ENCODE results near the gene CCDC170. TPM values are rescaled to one million over a fixed set of nuclear protein-coding genes. Genes with fewer than 3 reads are reported as not detected.
"Not testable (repeated sequence)": the region's sequence is repeated elsewhere in the genome, so short reads cannot be mapped to it uniquely, and the experiment has no call there.

The CCDC170 gene
- total RNA-seq, 1 donor from 2014 or later: 4.5 TPM

DNA sequence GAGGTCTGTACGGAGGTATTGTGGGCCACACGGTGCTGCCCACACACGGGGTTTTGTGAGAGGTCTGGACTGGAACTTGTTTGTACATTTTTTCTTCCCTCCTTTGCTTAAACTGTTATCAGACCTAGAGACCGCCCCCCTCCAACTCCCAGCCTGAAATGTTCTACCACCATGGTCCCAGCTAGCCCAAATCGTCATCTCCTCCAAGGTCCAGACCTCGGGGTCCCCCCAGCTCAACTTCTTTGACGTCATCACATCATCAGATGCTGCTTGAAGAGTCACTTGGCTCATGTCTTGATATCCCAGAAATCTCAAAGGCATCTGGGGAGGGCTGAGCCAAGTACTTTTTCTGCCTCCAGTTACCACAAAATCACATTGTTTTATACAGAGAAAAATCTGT, 2.8 kb upstream of the CCDC170 start:
- ATAC-seq (peak; percentile 51), DNase-seq (ENCODE audit: low spot score) (no peak)
- intact Hi-C loops (cut with DNase I): no loop called here

DNA sequence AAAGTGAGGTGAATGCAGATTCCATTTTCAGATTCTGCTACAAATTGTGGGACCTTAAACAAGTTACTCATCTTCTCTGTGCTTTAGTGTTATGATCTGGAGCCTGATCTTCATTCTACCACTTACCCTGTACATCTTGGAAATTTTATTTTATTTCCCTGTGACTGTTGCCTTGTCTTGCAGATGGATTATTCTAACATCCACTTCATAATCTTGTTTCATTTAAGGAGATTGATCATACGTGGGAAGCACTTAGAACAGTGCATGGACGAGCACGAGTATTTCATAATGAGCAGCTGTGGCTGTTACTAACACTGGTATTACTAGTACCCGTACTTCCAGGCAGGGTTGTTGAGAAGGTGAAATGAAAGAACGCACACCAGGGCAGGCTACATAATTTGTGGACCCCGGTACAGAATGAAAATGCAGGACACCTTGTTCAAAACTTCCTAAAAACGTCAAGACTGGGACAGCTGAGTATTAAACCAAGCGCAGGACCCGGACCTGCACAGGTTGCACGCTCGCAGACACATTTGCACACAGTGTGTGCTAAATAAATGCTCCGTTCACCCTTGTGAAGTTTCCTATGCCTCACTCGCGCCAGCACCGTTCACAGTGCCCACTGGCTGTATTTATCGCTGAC, 535 bp upstream of the CCDC170 start:
- DNase-seq (ENCODE audit: low spot score): no peak
- ATAC-seq: peak; percentile 34
- intact Hi-C loops (cut with DNase I): no loop called here

DNA sequence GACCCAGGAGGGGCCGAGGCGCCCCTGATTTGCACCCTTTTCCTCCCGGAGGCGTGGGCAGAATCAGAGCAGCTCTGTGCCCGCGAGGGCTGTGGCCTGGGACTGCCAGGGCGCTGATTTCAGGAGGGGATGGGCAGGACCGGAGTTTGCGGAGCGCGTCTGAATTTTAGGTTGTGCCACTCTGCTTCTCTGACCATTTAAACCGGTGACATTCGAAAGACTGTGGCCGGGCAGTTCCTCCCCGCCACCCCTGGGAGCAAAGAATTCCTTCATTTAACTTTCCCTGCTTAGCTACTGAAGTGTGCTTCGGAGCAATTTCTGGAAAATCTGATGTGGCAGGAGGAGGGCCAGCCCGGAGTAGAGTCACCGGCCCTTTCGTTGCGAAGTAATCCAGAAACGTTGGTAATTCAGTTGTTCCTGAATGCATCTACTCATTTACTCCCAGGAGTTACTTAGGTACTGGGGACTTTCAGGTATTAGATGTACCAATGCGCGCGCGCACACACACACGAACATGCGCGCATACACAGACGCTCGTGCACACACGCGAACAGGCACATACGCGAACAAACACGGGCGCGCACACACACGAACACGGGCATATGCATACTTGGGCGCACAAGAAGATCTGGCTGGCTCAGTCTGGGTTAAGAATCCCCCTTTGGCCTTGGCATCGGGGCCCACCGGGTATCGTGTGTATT, 568 bp downstream of the CCDC170 start:
- intact Hi-C loops (cut with DNase I): no loop called here
- peak; percentile 78 for ATAC-seq
- DNase-seq (ENCODE audit: low spot score): peak; percentile 69

DNA sequence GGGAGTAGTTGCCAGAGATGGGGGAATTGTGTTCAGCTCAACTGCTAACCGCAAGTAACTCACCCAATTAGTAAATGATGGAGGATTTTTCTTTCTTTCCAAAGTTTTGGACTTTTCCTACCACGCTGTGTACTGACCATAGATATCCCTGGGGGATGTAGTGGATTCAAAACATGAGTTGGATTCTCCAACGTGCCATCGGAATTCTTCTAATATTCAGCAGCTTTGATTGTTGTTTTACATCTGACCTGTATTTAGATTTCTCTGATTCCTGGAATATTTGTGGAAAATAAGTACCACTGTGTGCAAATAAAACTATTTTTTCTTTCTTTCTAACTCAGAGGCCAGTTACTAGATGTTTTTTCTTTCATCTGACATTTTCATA, 1.1 kb downstream of the CCDC170 start:
- peak; percentile 12 for ATAC-seq

DNA sequence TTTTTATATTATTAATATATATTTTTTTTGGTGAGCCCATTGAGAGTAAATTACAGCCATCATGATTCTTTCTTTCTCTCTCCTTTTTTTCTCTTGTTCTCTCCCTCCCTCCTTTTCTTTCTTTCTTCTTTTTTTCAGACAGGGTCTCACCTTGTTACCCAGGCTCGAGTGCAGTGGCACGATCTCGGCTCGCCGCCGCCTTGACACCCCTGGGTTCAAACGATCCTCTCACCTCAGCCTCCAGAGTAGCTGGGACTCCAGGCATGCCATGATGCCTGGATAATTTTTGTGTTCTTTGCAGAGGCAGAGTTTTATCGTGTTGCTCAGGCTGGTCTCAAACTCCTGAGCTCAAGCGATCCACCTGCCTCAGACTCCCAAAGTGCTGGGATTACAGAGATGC, 1.6 kb downstream of the CCDC170 start:
- no peak for DNase-seq (ENCODE audit: low spot score)
- ATAC-seq: no peak
- intact Hi-C loops (cut with DNase I): no loop called here

More for the DNA sequence above, 1.1 kb downstream of the CCDC170 start:
- intact Hi-C loops (cut with DNase I): no loop called here
- no peak for DNase-seq (ENCODE audit: low spot score)

DNA sequence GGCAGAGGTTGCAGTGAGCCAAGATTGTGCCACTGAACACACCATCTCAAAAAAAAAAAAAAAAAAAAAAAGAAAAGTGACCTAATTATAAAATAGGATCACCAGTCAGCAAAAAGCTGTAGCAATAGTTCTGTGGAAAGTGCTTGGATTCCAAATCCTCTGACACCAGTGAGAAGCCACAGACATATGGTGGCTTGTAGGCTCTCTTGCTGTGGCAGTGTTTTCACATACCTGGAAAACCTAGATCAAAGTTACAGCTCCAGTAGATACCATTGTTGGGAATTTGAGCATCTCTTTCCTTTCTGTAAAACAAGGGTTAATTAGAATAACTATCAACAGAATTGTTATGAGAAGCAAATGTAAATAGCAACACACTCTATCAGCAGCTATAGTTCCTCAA, 4.1 kb downstream of the CCDC170 start:
- no peak for DNase-seq (ENCODE audit: low spot score)
- no peak for ATAC-seq
- intact Hi-C loops (cut with DNase I): no loop called here

DNA sequence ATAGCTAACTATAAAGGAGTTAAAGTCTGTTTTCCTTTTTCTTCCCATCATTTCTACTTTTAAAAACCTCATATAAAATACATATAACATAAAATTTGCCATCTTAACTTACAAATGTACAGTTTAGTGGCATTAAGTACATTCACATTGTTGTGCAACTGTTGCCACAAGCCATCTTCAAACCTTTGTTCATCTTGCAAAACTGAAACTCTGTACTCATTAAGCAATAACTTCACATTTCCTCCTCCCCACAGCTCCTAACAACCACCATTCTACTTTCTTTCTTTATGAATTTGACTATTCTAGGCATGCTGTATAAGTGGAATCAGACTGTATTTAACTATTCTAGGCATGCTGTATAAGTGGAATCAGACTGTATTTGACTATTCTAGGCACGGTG, 4.5 kb downstream of the CCDC170 start:
- DNase-seq (ENCODE audit: low spot score) (no peak), ATAC-seq (no peak)
- intact Hi-C loops (cut with DNase I): no loop called here

DNA sequence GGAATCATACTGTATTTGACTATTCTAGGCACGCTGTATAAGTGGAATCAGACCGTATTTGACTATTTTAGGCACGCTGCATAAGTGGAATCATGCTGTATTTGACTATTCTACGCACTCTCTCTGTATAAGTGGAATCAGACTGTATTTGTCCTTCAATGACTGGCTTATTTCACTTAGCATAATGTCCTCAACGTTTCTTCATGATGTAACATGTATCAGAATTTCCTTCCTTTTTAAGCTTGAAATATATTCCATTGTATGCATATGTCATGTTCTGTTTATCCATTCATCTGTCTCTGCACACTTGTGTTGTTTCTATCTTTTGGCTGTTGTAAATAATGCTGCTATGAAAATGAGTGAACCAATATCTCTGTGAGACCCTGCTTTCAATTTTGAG, 5.7 kb downstream of the CCDC170 start:
- intact Hi-C loops (cut with DNase I): no loop called here
- DNase-seq (ENCODE audit: low spot score): no peak
- ATAC-seq: no peak

DNA sequence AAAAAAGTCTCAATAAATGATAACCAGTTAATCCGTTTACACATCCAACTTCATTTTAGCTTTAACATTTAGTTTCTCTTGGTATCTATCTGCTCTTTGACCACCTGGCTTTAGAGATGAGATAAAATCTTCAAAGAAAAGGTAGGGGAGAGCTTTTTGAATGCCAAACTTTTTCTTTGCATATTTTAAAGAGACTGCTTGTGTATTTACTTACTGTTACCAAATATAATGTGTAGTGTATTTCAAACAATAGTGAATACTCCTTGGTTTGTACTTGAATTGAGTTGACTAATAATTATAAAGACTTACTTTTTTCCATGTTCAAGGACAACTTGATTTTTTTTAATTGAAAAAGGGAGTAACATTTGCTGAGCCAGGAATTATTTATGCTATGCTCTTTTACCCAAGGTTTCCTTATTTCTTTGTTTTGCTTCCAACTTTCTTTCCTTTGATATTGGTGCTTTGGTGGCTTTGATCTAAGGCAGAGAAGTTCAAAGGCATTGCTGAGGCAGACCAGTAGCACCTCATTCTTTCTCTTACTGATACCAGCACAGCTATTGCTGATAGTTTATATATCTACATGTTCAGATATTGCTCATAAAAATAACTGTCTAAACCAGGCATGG, 7.8 kb downstream of the CCDC170 start:
- intact Hi-C loops (cut with DNase I): no loop called here
- ATAC-seq: no peak
- DNase-seq (ENCODE audit: low spot score): no peak

DNA sequence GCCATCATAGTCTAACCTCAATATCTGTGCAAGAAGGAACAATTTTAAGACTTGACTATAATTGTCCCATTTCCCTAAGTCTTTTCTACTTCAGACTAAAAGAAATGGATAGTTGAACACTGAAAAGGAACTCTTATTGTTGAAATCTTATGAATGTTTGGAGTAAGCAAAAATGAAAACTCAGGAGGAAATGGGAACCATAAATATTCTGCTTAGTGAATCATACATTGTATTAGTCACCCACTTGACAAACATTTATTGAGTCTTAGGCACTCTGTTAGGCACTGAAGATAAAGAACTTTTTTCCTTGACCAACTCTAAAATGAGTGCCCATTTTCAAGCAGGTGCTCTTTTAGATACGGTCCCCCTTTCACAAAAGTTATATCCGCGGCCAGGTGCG, 8.7 kb downstream of the CCDC170 start:
- intact Hi-C loops (cut with DNase I): no loop called here
- DNase-seq (ENCODE audit: low spot score) (no peak), ATAC-seq (no peak)

DNA sequence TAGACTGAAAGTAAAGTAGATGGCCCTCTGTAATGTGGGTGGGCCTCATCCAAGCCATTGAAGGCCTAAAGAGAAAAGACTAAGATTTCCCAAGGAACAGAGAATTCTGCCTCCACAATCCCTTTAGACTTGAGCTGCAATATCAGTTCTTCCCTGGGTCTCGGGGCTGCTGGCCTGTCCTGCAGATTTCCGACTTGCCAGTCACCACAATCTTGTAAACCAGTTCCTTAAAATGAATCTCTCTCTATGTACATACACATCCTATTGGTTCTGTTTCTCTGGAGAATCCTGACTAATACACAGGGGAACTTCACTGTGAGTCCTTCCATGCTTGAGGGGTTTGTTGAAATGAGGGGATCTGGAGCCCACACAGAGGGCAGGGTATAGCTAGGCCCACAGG, 12.9 kb downstream of the CCDC170 start:
- DNase-seq (ENCODE audit: low spot score) (no peak), ATAC-seq (no peak)
- intact Hi-C loops (cut with DNase I): no loop called here

DNA sequence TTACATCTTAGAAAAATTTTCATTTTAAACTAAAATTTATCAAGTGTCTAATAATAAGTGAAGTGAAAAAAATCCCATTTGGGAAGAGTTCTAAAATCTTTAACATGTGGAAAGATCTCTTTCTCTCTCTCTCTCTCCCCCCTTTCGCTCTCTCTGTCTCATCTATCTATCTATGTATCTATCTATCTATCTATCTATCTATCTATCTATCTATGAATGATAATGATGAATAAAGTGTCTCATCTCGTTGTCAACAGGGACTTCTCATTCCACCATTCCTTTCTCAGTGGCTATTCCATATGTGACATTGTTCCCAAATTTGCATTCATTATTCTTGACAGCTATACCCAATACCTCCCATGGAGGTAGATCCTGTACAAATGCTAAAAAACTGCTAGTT, 15.2 kb downstream of the CCDC170 start:
- no peak for DNase-seq (ENCODE audit: low spot score)
- no peak for ATAC-seq
- intact Hi-C loops (cut with DNase I): no loop called here

DNA sequence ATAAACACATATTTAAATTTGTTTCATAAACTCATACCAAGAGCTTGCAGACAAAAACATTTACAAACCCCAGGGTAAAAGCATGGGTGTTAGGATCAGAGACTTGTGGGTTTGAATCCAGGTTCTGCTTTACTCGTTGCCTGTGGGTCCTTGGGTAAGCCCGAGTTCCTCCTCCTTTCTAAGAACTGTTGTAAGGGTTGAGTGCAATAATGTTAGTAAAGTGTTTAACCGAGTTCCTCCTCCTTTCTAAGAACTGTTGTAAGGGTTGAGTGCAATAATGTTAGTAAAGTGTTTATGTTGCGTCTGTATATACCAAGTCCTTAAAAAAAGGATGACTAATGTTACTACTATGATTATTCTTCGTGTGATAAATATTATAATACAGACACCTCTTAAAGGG, 18.7 kb downstream of the CCDC170 start:
- intact Hi-C loops (cut with DNase I): no loop called here
- no peak for ATAC-seq

DNA sequence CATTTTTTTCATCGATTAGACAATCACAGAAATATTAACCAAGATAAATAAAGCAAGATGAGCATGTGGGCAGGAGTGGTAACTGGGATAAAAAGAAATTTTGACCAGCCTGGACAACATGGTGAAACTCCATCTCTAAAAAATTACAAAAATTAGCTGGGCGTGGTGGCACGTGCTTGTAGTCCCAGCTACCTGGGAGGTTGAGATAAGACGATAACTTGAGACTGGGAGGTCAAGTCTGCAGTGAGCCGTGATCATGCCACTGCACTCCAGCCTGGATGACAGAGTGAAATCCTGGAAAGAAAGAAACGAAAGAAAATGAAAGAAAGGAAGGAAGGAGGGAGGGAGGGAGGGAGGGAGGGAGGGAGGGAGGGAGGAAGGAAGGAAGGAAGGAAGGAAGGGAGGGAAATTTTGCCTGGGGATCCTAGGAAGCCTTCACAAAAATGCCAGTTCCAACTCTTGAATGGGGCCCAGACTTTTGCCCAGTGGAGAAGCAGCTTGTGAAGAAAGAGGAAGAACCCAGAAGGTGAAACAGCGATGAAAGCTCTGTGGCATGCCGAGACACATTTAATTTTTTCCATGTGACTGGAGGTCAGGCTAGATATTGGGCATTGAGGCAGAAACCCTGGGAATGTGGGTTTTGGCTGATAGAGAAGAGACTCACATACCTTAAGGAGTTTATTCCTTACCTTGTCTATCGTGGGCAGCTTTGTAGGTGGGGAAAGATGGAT, 20.3 kb downstream of the CCDC170 start:
- no peak for DNase-seq (ENCODE audit: low spot score)
- intact Hi-C loops (cut with DNase I): no loop called here
- no peak for ATAC-seq

More for the DNA sequence above, 18.7 kb downstream of the CCDC170 start:
- no peak for DNase-seq (ENCODE audit: low spot score)

DNA sequence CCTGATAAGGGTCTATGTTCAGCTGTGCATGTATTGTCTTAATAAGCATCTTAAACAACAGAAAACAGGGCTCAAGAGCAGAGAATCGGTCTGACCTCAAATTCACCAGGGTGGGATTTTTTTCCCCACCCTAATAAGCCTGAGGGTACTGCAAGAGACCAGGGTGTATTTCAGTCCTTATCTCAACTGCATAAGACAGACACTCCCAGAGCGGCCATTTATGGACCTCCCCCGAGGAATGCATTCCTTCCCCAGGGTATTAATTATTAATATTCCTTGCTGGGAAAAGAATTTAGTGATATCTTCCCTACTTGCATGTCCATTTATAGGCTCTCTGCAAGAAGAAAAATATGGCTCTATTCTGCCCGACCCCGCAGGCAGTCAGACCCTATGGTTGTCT, 25.2 kb downstream of the CCDC170 start:
- ATAC-seq; DNase-seq (ENCODE audit: low spot score); intact Hi-C loops (cut with DNase I): not testable (repeated sequence)

DNA sequence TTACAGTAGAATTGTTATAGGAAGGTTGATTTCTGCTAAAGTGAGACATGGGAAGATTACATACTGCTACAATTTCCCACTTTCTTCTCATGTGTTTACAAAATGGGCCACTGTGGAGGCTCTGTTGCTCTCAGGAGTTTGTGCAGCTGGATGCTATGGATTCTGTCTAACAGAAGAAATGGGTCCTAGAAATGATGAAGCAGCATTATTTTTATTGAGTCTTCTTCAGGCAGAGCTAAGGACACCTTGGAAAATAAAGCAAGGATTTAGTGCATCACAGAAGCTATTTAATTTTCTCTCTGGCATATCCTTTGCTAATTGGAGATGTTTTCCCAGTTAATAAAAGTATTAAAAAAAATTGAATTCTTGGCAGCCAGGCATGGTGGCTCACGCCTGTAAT, 29.2 kb downstream of the CCDC170 start:
- intact Hi-C loops (cut with DNase I): no loop called here
- DNase-seq (ENCODE audit: low spot score) (no peak), ATAC-seq (no peak)

DNA sequence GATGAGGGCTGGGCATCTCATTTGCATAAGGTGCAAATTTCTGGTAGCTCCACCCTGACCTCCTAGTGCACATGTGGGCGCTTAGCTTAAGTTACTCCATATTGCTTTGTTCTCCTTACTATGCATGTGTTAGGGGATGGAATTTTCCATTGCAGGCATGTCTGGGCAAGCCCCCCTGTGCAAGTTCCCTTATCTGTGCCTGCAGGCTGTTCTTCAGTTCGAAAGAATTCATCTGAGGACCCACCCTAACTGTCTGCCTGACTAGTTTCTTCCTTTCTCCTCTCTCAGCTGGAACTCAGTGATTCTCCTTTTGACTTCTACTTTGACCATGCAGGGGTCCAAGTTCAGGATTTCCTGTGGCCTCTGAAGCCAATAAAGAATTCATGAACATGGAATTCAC, 30.2 kb downstream of the CCDC170 start:
- no peak for ATAC-seq
- intact Hi-C loops (cut with DNase I): no loop called here
- DNase-seq (ENCODE audit: low spot score): no peak

DNA sequence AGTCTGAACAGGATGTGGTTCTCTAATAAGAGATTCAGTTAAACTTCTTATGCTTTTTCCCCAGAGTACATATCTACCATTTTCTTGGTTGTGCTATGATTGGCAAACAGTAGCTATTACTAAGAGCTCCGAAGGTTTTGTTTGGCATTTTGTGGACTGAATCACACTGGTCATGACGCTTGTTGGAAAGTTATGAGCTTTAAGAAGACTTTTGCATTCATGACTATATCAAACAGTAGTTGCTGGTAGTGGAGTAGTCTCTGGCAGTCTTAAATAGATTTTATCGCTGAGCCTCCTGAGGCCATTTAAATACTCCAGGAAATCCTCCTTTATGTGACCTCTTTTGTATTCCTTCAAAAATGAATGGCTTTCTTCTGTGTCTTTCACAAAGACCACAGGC, 40.8 kb downstream of the CCDC170 start:
- DNase-seq (ENCODE audit: low spot score): no peak
- no peak for ATAC-seq
- intact Hi-C loops (cut with DNase I): no loop called here

DNA sequence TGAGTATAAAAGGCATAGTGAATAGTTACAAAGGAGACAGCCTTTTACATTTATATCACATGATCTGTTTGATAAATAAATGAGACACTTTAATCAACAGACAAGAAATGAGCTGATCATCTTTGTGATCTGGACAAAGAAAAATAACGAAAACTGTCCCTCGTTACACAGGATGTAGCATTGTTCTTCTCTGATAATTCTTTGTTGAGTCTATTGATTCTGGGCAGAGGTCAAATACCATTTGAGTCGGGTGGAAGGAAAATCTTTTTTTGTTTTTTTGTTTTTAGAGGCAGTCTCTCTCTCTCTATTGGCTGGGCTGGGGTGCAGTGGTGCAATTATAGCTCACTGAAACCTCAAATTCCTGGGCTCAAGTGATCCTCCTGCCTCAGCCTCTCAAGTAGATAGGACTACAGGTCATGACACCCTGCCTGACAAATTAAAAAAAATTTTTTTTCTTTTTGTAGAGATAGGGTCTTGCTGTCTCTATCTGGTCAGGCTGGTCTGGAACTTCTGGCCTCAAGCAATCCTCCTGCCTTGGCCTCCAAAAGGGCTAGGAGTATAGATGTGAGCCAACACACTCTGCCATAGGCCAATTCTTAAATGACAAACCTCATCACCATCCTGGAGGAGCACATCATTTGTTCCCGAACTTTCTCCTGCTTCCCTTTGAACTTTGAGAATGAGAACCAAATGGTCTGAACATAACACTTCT, 41.8 kb downstream of the CCDC170 start:
- peak; percentile 29 for ATAC-seq
- DNase-seq (ENCODE audit: low spot score): no peak
- intact Hi-C loops (cut with DNase I): no loop called here

DNA sequence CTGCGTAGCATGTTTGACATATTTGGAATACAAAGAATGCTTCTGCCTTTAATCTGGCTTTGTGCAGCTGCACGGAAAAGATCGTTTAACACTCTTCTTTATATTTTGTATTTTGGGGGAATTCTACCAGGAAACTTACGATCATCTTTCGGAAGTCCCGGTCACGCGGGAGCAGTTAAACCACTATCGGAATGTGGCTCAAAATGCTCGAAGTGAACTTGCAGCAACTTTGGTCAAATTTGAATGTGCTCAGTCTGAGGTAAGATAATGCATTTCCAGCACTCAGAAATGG, 42.3 kb downstream of the CCDC170 start:
- intact Hi-C loops (cut with DNase I): no loop called here
- ATAC-seq (peak; percentile 55), DNase-seq (ENCODE audit: low spot score) (peak; percentile 63)
